Measurements from ENCODE around the gene PBX4.

PBX4 gene

GRCh38 chr19:19546751-19547162 lies 71.7 kb downstream of the PBX4 start:
- Mint-ChIP-seq H3K27ac (no peak overlapping the region), H3K4me1 (peaks cover 16% of the 10 kb centered on the region), H3K27me3 (ENCODE audit: low read depth) (peaks cover 5% of the 10 kb centered on the region), H3K36me3 (ENCODE audit: low read depth) (no peaks in the 10 kb centered on the region), H3K4me3 (no peak overlapping the region), H3K9me3 (no peaks in the 10 kb centered on the region)
- TF ChIP-seq CTCF (IDR thresholded peaks at IDR 0.05; ENCODE audit: unreplicated experiment in 3 of 3) = no peak

DNA sequence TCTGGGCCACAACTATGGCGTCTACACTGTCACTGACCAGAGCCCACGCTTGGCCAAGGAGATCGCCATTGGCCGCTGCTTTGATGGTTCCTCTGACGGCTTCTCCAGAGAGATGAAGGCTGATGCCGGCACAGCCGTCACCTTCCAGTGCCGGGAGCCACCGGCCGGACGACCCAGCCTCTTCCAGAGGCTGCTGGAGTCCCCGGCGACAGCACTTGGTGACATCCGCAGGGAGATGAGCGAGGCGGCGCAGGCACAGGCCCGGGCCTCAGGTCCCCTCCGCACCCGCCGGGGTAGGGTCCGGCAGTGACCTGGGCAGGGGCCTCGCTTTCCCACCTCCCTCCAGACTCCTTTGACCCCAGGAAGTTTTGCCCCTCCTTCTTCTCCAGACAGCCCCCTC lies 72.8 kb downstream of the PBX4 start:
- no peaks in the 10 kb centered on the region for H3K9me3 Mint-ChIP-seq
- TF ChIP-seq CTCF (IDR thresholded peaks at IDR 0.05; ENCODE audit: unreplicated experiment in 3 of 3) = no peak
- H3K27me3 Mint-ChIP-seq (ENCODE audit: low read depth) = peaks cover 5% of the 10 kb centered on the region
- H3K4me3 Mint-ChIP-seq = no peak overlapping the region
- no peak overlapping the region for H3K27ac Mint-ChIP-seq
- peaks cover 11% of the 10 kb centered on the region for H3K4me1 Mint-ChIP-seq
- no peaks in the 10 kb centered on the region for H3K36me3 Mint-ChIP-seq (ENCODE audit: low read depth)

- Mint-ChIP-seq H3K4me1 (peaks cover 9% of the 10 kb centered on the region), H3K36me3 (ENCODE audit: low read depth) (no peaks in the 10 kb centered on the region), H3K27ac (no peak overlapping the region), H3K9me3 (no peaks in the 10 kb centered on the region), H3K4me3 (no peak overlapping the region), H3K27me3 (ENCODE audit: low read depth) (peaks cover 4% of the 10 kb centered on the region)
- no peak for TF ChIP-seq CTCF (IDR thresholded peaks at IDR 0.05; ENCODE audit: unreplicated experiment in 3 of 3)
Measured at GRCh38 chr19:19544954-19545591, 73.4 kb downstream of the PBX4 start.

DNA sequence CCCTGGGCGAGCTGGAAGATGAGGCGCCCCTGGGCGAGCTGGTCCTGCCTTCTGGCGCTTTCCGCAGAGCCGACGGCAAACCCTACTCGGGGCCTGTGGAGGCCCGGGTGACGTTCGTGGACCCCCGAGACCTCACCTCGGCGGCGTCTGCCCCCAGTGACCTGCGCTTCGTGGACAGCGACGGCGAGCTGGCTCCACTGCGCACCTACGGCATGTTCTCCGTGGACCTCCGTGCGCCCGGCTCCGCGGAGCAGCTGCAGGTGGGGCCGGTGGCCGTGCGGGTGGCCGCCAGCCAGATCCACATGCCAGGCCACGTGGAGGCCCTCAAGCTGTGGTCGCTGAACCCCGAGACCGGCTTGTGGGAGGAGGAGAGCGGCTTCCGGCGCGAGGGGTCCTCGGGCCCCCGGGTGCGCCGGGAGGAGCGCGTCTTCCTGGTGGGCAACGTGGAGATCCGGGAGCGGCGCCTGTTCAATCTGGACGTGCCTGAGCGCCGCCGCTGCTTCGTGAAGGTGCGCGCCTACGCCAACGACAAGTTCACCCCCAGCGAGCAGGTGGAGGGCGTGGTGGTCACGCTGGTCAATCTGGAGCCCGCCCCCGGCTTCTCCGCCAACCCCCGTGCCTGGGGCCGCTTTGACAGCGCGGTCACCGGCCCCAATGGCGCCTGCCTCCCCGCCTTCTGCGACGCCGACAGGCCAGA lies 74.1 kb downstream of the PBX4 start:
- no peaks in the 10 kb centered on the region for H3K9me3 Mint-ChIP-seq
- no peaks in the 10 kb centered on the region for H3K27me3 Mint-ChIP-seq (ENCODE audit: low read depth)
- no peak overlapping the region for H3K27ac Mint-ChIP-seq
- H3K4me3 Mint-ChIP-seq = no peak overlapping the region
- H3K36me3 Mint-ChIP-seq (ENCODE audit: low read depth) = no peaks in the 10 kb centered on the region
- no peak for TF ChIP-seq CTCF (IDR thresholded peaks at IDR 0.05; ENCODE audit: unreplicated experiment in 3 of 3)
- peaks cover 6% of the 10 kb centered on the region for H3K4me1 Mint-ChIP-seq

- no peak for TF ChIP-seq CTCF (IDR thresholded peaks at IDR 0.05; ENCODE audit: unreplicated experiment in 3 of 3)
- Mint-ChIP-seq H3K36me3 (ENCODE audit: low read depth) (no peaks in the 10 kb centered on the region), H3K4me1 (peaks cover 5% of the 10 kb centered on the region), H3K27ac (no peak overlapping the region), H3K4me3 (no peak overlapping the region), H3K9me3 (no peaks in the 10 kb centered on the region), H3K27me3 (ENCODE audit: low read depth) (peaks cover 7% of the 10 kb centered on the region)
Measured at GRCh38 chr19:19543640-19544039, 74.8 kb downstream of the PBX4 start.

DNA sequence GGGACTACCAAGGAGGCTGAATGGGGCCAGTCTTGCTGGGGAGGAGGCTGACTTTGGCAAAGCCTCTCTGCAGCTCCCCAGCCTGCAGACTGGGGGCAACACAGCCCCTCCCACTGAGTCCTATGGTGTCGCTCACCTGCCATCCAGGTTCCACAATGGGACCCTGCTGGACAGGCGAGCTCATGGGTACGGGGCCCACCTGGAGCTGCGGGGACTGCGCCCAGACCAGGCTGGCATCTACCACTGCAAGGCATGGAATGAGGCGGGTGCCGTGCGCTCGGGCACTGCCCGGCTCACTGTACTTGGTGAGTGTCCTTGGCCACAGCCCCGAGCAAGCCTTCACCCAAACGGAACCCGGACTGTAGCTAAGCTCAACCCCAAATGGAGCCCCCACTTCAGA lies 75.4 kb downstream of the PBX4 start:
- TF ChIP-seq CTCF (IDR thresholded peaks at IDR 0.05; ENCODE audit: unreplicated experiment in 3 of 3) = no peak
- Mint-ChIP-seq H3K9me3 (no peaks in the 10 kb centered on the region), H3K27me3 (ENCODE audit: low read depth) (peaks cover 9% of the 10 kb centered on the region), H3K4me1 (peaks cover 7% of the 10 kb centered on the region), H3K27ac (no peak overlapping the region), H3K4me3 (no peak overlapping the region), H3K36me3 (ENCODE audit: low read depth) (no peaks in the 10 kb centered on the region)

Measured in nephron (organoid).